Activated T-helper 1 cell treated with Interleukin-2 at 50 U/mL for 16 hours (primary cell): ENCODE results near the gene LYZL6.
"Not testable (repeated sequence)": the region's sequence is repeated elsewhere in the genome, so short reads cannot be mapped to it uniquely, and the experiment has no call there.

Source experiments
- DNase-seq: peaks from one replicate; pipeline ENCODE4 v3.0.0-alpha.2; 2020; ENCODE audit warnings: low read depth

Gene LYZL6

DNA sequence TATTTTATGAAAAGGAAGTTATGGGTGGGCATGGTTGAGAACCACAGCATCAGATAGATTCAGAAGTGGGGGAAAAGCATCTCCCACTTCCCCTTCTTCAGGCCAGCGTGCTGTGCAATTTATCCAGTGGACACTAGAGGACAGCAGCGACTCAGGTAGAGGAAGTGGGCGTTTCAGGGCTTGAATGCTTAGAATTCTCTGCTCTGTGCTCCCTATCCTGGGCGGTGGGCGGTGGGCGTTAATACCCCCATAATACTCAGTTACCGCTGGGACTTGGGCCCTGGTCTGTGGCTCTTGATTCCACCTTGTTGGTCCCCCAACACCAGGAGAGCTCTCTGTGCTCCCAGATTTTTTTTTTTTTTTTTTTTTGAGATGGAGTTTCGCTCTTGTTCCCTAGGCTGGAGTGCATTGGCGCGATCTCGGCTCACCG is 3.7 kb upstream of the LYZL6 start:
- peak; percentile 21 for DNase-seq

DNA sequence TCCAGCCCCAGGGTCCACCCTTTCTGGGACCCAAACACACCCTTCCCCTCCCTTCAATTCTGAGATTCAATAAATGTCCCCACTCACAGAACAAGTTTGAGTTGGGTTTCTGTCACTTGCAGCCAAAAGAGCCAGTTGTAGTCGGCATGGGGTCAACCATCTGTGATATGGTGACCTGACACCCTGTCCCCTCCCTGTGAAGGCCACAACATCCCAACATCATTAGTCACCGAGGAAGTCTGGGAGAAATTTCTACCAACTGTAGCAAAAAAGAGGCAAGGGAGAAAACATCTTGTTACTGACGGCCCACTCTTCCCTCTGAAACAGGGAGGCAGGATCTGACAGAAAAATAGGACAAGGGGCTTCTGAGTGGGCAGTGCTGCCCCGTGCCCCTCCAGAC is 638 bp upstream of the LYZL6 start:
- no peak for DNase-seq

DNA sequence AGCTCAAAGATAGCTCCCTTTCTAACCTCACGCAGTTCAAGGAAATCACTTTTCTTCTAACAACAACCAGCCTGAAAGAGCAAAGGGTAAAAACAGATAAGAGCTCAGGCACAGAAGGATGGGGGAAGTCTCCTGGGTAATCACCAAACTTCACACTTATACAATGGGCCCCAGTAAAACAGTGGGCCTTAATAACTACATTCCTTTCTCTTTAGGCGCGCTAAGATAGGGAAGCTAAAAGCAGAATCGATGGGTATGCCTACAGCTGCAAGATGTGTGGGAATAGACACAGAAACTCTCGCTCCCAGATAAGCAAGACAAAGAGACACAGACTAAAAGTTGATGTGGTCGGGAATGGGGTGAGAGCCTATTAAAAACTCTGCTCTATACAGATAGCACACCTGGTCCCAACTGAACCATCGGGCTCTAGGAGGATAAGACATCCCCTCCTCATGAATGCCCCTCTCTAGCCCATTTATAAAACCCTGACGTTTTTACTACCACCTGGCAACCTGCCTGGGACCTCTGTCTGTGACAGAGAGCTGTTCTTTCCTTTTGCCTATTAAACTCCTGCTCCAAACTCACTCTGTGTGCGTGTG is 826 bp downstream of the LYZL6 start:
- DNase-seq = no peak

DNA sequence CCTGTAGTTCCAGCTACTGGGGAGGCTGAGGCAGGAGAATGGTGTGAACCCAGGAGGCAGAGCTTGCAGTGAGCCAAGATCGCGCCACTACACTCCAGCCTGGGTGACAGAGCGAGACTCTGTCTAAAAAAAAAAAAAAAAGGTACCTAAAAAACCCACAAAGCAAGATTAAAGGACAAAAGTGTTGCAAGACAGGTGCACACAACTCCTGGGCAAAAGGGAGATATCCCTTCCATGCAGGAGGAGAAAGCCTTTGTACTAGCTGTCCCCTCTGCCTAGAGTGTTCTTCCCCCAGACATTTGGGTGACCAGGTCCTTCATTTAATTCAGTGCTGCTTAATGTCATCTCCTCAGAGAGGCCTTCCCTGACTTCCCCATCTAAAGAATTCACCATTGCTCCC is 5.0 kb downstream of the LYZL6 start:
- not testable (repeated sequence) for DNase-seq

DNA sequence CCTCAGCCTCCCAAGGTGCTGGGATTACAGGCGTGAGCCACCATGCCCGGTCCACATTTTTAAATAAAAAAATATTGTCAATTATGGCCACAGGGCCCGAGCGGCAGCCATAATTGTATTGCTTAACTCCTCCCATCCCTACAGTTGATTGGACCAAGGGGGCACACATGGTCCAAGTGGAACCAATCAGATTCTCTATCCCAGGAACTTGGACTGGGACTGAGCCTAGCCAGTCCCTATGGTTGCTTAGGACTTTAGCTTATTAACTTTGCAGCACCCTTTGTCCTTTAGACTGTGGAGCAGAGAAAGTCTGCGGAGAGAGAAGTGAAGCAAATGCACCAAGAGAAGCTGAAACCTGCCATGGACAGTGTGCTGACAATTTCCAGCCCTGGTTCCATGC is 7.5 kb downstream of the LYZL6 start:
- DNase-seq = no peak

DNA sequence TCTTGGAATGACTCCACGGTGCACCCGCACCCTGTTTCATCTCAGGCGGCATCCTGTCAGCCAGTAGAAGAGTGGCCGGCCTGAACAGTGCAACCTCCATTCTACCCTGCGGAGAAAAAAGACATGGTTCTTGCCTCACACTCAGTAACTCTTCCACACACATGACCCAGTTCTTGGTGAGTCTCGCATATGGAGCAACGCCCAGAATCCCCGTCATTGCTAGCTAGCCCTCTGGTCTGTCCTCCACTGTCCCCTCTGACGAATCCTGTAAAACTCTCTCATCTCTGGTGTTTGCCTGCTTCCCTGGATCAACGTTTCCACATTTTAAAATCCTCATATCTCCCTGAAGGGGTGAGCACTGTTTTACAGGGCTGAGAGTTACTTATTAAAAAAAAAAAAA is 8.8 kb downstream of the LYZL6 start:
- no peak for DNase-seq

DNA sequence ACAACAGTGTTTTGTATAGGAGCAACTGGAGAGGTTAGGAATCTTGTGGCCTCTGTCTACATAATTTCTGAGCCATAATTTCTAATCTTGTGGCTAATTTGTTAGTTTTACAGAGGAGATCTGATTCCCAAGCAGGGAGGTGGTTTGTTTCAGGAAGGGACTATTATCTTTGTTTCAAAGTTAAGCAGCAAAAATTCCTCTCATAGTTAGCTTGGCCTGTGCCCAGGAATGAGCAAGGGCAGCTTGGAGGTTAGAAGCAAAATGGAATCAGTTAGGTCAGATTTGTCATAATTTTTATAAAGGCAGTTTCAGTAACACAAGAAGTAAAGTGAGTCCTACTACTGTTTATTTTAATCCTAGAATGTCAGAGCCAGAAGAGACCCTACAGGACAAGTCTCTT is 10.9 kb downstream of the LYZL6 start:
- DNase-seq = no peak

DNA sequence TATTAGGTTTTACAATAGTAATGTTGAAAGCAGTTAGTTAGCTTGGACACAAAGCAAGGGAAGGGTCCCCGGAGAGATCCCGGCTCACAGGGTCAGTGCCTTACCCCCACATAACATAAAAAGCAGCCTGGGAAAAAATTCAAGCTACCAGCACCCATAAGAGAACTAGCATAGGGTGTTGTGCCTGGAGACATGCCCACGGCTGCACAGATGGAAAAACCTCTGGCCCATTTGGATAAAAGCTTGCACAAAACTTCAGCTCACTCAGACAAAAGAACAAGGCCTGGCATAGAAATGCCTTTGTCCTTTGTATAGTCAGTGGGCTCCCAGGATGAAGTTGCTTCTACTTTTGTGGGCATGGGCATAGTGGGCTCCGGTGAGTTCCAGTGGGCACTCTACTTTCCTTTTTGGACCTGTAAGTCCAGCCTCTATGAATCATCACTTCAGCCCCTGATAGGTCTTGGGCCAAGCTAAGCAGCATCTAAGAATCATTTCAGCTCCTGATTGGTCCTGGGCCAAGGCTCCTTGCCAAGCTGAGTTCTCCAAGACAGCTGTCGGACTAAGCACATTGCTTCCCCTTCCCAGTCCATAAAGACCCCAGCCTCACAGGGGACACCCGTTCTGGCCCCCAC is 11.6 kb downstream of the LYZL6 start:
- DNase-seq = no peak

DNA sequence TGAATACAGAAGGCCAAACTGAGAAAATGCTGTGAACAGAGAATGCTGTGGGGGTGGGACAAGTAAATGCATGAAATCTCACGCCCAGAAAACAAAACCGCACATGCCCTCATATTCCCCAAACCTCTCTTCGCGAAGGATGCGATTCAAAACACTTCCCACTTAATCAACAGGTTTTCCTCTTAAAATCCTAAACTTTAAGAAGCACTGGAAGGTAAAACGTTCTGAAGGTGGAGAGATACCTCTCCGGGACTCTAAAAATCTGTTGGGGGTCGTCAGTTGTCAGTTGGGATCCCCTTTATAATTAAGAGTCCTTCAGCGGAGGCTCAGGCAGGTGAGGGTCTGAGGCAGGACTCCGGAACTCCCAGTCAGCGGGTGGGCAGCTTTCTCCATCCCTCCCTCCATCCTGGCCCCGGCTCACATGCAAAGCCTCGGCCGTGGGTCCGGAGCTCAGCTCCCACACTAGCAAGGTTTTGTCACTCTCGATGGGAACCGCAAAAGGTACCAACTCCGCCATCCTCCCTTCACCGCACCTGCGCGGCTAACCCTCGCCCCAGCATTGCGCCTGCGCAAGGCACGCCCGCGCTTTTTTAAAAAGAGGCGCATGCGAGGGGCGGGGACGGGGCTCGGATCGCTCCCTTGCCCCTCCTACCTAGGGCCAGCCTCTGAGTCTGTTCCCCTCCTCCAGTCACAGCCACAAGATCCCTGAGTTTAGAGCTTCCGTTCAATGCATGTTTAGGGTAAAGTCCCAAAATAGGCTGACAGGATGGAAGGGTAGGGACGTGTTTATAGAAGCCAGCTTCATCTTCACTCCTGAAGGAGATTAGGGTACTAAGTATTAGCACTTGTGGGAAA is 13.1 kb downstream of the LYZL6 start, which contains the start of gene RDM1:
Gene RDM1, minus strand, starts transcription at position 563 of the 855 bp plus-strand sequence. Its CDS starts 46 bp downstream, at position 517.
- peak; percentile 68 for DNase-seq

DNA sequence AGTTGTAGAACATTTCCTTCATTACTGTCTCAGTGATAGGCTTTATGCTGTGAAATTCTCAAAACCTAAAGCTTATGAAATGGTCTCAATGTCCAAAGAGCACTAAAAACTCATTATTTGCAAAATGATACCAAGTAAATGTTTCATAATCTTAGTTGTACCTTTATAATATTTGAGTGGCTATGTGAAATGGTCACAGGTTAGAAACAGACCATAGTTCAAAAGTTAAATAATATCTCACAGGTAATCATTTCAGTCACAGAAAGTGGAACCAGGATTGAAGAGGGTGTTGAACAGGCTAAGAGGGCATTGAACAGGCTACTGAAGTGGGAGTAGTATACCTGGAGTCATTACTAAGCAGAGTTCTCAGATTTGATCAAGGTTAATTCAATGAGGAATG is 15.8 kb downstream of the LYZL6 start:
- no peak for DNase-seq

DNA sequence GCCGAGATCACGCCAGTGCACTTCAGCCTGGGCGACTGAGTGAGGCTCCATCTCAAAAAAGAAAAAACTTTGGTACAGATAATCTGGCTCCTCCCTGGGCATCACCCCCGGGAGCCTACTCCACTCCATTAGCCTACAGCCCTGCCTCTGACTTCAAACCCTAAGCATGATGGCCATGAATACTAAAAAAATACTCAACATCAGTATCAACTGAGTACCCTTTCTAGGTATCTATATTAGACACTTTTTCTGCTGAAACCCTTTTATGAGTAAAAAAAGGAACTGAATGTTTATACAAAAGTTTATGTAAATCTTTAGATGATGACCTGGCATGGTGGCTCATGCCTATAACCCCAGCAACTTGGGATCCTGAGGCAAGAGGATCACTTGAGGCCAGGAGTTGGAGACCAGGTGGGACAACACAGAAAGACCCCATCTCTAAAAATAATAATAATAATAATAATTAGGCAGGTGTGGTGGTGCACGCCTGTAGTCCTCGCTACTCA is 19.9 kb downstream of the LYZL6 start:
- DNase-seq = no peak

DNA sequence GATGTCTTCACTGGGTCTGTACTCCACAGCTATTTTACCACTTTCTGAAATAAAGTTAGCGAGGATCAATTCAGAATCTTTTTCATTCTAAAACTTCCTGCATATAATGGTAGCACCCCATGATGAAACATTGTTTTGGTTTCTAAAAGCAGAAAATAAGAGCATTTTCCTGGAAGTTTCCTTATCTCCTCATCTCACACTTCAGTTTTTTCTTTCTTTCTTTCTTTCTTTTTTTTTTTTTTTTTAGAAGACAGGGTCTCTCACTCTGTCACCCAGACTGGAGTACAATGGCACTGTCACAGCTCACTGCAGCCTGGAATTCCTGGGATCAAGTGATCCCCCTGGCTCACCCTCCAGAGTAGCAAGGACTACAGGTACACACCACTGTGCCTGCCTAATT is 23.3 kb downstream of the LYZL6 start:
- no peak for DNase-seq

DNA sequence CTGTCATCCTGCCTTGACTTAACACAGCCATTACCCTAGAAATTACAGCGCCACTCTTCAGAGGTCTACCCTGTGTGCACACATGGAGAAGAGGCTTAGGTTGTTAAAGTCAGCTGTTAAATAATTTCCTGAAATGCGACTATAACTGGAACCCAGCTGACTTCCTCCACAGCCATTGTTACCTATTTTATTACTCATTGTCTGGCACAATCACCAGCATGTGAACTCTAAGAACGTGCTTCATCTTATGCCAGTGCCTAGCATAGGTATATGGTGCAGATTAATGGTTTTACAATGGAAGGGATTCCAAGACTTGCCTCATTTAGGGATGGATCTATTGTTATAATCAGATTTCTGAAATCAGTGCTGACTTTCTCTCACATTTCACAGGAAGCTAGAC is 24.8 kb downstream of the LYZL6 start:
- DNase-seq = no peak

DNA sequence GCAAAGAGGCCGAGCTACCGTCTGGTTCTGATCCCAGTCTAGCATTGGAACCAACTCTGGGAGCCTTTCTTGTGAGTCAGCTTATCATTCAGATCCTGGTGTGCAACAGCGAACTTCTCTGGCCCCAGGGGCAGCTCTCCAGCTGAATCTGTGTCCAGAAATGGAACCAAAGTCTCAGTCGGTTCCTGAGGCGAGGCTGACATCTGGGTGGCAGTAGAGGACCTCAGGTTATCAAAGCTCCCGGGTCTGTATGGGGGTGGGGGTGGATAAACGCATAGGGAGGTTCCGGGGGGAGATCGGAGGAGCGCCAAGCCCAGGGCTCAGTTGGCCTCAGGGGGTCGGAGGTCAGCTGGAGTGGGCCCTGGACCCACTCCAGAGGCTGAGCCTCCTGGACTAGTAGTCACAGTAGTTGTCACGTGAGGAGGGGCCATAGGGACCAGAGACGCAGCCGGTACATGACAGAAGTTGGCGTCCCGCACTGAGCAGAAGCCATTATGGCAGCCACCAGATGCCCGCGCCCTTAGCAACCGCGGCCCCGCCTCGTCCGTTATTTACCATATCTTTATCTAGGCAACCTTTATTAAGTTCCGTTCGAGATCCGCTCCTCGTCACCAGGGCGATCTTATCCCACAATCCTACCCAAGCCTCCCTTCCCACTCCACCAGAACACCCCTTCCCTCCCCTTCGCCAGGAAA is 25.8 kb downstream of the LYZL6 start:
- DNase-seq = no peak

DNA sequence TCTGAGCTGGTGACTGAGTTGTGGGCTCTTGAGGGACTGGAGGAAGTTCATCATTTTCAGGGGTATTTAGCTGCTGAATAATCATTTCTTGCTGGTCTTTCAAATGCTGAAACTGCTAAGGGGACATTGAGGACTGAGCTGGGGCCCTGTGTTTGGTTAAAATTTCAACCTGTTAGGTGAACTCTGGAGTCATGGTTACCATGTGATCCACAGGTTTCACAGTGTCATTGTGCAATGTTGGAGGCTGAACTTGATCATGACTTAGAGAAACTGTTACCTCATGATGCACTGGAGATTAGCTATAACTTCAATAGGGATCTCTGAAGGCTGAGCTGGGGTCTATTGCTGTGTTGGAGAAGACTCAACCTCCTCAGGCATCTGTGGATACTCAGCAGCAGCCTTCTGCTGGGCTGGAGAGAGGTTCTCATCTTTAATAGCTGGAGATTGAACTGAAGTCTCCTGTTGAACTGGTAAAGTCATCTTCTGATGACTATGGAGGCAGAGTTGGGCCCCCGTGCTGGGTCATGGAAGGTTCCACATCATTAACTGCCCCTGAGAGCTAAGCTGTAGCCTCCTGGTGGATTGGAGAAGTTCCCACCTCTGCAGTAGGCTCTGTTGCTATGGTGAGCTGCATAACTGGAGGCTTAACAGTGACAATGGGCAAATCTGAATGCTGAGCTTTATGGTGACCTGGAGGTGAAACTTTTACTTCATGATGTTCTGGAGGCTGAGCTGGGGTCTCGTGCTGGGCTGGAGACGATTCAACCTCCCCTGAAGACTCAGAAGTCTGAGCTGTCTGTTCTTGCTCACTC is 28.2 kb downstream of the LYZL6 start:
- no peak for DNase-seq

DNA sequence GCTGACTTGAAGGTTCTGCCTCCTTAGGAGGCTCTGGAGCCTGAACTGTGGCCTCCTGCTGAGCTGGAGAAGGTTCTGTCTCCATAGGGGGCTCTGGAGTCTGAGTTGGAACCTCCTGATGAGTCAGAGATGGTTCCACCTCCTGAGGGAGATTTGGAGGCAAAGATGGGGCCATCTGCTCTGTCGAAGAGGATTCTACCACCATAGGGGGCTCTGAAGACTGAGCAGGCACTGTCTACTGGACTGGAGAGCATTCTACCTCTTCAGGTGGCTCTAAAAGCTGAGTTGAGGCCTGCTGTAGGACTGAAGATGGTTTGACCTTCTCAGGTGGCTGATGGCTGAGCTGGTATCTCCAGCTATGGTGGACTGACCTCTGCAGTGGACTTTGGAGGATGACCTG is 29.2 kb downstream of the LYZL6 start:
- DNase-seq = no peak

DNA sequence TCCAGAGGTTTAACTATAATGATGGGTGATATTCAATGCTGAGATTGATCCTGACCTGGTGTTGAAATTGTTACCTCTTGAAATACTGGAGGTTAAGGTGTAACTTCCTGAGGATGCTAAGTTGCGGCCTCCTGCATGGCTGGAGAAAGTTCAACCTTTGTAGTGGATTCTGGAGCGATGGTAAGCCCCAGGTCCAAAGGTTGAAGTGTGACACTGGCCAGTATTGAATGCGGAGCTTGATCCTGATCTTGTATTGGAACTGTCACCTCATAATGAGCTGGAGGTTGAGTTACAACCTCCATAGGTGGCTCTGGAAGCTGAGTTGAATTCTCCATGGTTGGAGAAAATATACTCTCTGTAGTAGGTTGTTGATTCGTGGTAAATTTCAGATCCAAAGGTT is 29.9 kb downstream of the LYZL6 start:
- no peak for DNase-seq

DNA sequence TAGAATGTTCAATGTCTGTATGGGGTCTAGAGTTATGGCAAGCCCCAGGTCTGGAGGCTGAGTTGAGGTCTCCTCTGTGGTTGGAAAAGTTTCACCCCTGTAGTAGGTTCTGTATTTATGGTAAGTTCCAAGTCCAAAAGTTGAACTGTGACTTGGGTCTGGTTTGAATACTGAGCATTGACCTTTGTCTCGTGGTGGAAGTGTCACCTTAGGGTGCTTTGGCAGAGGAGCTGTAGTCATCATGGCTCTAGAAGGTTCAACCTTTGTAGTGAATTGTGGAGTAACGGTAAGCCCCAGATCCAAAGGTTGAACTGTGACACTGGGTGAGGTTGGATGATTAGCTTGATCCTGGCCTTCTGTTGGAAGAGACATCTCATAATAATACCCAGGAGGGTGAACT is 30.6 kb downstream of the LYZL6 start:
- no peak for DNase-seq

DNA sequence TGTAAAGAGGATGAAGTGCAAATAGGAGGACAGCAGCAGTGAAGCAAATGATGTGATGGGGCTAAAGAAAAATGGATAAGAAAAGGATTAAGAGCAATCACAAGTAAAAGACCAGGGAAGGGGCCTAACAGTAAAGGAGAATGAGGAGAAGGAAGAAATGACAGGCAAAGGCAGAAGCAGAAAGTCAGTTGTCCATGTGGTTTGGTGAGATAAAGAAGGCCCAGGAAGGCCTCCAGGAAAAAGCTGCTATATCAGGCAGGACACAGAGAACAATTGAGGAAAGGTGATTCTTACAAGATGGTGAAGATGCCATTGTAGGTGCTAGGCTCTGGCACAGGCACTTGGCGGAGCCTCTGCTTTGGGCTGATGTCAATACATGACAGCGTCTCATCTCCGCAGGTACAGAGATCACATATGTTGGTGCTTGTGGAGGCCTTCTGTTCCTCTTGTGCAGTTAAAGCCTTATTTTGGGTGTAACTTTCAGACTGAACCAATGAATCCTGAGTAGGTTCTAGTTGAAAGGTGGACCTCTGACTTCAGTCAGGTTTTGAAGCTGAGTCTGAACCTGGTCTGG is 31.1 kb downstream of the LYZL6 start:
- no peak for DNase-seq

DNA sequence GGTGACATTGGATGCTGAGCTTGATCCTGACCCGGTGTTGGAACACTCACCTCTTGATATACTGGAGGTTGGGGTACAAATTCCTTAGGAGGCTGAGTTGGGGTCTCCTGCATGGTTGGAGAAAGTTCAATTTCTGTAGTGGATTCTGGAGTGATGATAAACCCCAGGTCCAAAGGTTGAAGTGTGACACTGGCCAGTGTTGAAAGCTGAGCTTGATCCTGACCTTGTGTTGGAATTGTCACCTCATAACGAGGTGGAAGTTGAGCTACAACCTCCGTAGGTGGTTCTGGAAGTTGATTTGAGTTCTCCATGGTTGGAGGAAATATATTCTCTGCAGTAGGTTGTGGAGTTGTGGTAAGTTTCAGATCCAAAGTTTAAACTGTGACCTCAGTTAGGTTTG is 34.1 kb downstream of the LYZL6 start:
- DNase-seq = no peak

DNA sequence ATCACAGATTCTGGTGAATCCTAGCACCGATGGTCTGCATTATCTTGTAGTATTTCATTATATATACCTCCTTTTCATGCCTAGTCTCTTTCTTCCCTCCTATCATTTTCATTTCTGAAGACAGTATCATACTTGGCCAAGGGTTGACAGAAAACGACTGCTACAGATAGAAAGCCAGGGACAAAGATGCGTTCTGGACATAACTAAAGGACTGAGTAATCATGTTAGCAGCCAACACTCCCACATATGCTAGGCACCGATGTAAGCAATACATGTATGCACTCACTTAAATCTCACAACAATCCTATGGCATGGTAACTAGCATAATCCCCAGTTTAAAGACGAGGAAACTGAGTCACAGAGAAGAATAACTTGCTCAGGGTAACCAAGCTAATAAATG is 35.8 kb downstream of the LYZL6 start:
- DNase-seq = no peak
